GDM1 (cell line): ENCODE results near the gene NPHP4.
"Not testable (repeated sequence)": the region's sequence is repeated elsewhere in the genome, so short reads cannot be mapped to it uniquely, and the experiment has no call there.

Source experiments
- DNase-seq: peaks from one replicate; lab custom pipeline; 2025; lab: John Stamatoyannopoulos, UW

NPHP4 gene

GRCh38 chr1:5855196-5855897 lies 136.9 kb downstream of the NPHP4 start:
- no peak for DNase-seq

GRCh38 chr1:5854754-5855153 lies 137.5 kb downstream of the NPHP4 start:
- DNase-seq = no peak

- not testable (repeated sequence) for DNase-seq
Observed at GRCh38 chr1:5853858-5854257, 138.4 kb downstream of the NPHP4 start.

- no peak for DNase-seq
Observed at GRCh38 chr1:5850503-5850902, 141.7 kb downstream of the NPHP4 start.

GRCh38 chr1:5849550-5849949 lies 142.7 kb downstream of the NPHP4 start:
- no peak for DNase-seq

- DNase-seq = no peak
Observed at GRCh38 chr1:5847013-5847659, 145.1 kb downstream of the NPHP4 start.

GRCh38 chr1:5845376-5845775 lies 146.8 kb downstream of the NPHP4 start:
- DNase-seq = no peak

GRCh38 chr1:5844442-5844841 lies 147.8 kb downstream of the NPHP4 start:
- DNase-seq = no peak

- DNase-seq = no peak
Observed at GRCh38 chr1:5843521-5844096, 148.6 kb downstream of the NPHP4 start.

- DNase-seq = no peak
Observed at GRCh38 chr1:5842679-5843078, 149.5 kb downstream of the NPHP4 start.

GRCh38 chr1:5840551-5841001 lies 151.6 kb downstream of the NPHP4 start:
- DNase-seq = no peak

GRCh38 chr1:5839881-5840550 lies 152.2 kb downstream of the NPHP4 start:
- no peak for DNase-seq

GRCh38 chr1:5839161-5839880 lies 152.9 kb downstream of the NPHP4 start:
- no peak for DNase-seq

- no peak for DNase-seq
Observed at GRCh38 chr1:5837976-5838653, 154.1 kb downstream of the NPHP4 start.

- no peak for DNase-seq
Observed at GRCh38 chr1:5836776-5837440, 155.3 kb downstream of the NPHP4 start.

GRCh38 chr1:5835179-5835562 lies 157.1 kb downstream of the NPHP4 start:
- no peak for DNase-seq

GRCh38 chr1:5834477-5835178 lies 157.6 kb downstream of the NPHP4 start:
- no peak for DNase-seq

- DNase-seq = no peak
Observed at GRCh38 chr1:5833911-5834310, 158.3 kb downstream of the NPHP4 start.

- DNase-seq = no peak
Observed at GRCh38 chr1:5832916-5833895, 159.0 kb downstream of the NPHP4 start.
